SHP77 treated with DMSO at 0.1 percent for 48 hours (cell line): ENCODE results near the gene OSGEP.

Experiments
- DNase-seq: peaks from one replicate; lab custom pipeline; 2025; lab: John Stamatoyannopoulos, UW

OSGEP gene

DNA sequence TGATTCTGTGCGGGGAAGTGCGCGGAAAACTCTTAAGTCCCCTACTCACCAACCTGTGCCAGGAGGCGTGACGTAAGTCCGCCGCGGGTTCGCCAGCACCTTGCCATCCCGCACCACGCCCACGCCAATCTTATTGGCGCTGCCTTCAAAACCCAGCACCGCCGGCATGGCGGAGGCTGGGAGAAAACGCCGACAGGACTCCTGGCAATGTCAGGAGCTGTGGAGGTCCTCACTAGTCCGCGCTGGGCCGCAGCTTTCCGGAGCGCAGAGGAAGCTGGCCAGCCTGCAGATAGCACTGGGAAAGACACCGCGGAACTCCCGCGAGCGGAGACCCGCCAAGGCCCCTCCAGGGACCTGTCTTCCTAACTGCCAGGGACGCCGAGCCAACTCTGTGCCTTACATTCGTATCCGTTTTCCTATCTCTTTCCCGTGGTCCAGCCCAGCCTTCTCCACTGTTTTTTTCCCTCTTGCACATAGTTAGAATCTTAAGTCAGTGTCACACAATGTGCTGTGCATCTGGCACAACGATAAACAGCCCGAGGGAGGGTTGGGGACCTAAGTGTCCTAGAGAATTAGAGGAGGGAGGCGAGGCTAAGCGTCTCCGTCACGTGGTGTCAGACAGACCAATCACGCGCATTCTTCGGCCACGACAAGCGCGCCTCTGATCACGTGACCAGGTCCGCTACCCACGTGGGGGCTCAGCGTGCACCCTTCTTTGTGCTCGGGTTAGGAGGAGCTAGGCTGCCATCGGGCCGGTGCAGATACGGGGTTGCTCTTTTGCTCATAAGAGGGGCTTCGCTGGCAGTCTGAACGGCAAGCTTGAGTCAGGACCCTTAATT lies at the start of gene OSGEP, which contains the start of gene APEX1:
OSGEP (minus strand) TSS at position 297 of the 839 bp plus-strand sequence; CDS start at position 168, 129 bp downstream.
APEX1 (plus strand) TSS at position 711 of the 839 bp plus-strand sequence. CDS start 420 bp downstream, outside the sequence.
- DNase-seq, result peak; percentile 99

DNA sequence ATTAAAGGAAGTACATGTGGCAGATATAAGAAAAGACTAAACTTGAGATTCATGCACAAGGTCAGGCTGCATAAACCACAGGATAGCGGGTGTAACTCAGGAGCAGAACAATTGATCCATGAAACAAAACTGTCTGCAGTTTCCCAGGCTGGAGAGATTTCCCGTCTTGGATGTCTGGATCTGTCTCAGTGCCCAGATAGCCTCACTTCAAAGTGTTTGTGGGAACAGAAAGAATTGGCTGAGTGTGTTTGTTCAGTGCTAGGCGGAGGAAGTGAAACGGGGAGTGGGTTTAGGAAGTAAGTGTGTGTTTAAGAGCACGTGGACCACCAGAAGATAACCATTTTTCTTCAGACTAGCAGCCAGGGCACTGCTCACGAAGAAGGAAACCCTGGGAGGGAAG lies 49.3 kb upstream of the OSGEP start:
- DNase-seq, result no peak

DNA sequence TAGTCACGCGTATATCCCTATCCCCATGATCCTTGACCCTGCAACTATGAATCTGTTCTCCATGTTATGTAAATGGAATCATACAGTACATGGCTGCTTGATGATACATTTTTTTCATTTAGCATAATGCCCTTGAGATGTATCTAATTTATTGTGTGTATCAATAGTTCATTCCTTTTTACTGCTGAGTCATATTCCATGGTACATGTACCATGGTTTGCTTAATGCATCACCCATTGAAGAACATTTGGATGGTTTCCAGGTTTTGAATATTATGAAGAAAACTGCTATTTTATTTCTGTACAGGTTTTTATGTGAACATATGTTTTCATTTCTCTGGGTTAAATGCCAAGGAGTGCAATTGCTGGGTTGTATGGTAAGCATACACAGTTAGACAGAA lies 46.7 kb upstream of the OSGEP start:
- DNase-seq, result no peak

DNA sequence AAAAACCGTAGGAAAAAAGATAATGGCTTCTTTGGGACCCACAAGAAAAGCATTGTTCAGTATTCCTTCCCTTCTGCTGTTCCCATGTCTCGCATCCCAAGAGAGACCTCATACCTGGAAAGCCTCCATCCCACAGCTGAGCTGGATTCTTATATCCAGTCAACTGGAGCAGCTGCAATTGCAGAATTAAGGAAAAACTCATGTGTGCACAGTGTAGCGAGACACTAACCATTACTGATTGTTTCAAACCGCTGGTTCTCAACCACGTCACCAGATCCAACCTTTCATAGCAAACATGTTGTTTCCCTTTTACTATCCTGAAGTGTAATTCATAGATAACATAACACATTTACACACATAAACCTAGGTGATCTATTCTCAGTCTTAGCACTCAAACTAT lies 45.3 kb upstream of the OSGEP start:
- no peak for DNase-seq

DNA sequence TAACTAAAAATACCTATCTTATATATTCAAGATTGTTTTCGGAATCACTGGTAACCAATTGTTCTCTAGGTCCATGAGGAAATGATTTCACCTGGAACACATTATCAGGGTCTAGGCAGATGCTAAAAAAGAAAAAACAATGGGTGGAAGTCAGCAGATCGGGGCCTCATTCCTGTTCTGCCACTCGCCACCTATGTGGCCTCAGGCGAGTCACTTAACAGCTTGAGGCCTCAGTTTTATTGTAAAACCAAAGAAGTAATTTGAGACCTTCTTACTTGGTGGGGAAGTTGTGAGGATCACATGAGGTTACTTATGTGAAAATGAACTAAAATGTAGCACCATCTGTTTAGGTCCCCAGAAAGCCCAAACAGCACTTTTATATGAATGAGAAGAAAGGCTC lies 44.5 kb upstream of the OSGEP start:
- DNase-seq, result no peak

DNA sequence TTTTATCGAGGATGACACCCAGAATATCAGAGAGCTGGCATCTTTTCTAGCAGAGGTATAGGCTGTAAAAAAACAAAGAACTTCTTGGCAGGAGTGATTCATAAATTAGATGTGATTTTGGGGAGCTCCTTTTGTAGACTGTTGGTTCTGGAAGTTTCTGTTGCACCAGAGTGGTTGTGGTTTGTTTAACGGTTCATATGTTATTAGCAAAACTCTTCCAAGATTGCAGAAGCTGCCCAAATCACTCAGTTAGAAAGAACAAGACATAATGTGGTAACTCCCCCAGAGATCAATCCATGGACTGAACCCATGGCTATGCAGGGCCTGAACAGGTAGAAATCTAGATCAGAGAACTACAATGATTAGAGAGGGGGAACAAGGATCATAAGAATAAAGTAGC lies 44.0 kb upstream of the OSGEP start:
- no peak for DNase-seq

DNA sequence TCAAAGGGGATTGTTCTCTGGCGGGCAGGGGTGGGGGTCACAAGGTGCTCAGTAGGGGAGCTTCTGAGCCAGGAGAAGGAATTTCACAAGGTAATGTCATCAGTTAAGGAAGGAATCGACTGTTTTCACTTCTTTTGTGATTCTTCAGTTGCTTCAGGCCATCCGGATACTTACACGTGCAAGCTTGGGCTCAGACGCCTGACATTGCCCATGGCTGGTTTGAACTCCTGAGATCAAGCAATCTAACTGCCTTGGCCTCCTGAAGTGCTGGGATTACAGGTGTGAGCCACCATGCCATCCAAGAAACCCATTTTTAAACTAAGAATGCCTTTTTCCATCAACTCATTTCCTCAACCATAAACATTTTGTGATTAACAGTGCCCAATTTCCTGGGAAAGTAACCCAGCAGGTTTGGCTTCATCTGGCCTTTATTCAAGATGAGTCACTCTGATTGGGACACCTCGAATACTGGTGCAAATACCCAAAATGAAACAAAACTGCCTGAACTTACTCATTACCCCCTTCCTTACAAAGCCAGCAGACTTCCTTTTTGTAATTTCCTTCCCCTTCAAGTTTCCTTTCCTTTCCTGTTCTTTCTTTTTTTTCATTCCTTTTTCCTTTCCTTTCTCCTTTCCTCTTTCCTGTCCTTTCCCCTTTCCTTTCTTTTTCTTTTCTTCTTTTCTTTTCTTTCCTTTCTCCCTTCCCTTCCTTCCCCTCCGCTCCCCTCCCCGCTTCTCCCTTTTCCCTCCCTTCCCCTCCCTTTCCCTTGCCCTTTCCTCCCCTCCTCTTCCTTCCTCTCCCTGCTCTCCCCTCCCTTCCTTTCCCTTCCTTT lies 40.5 kb upstream of the OSGEP start:
- DNase-seq, result no peak

DNA sequence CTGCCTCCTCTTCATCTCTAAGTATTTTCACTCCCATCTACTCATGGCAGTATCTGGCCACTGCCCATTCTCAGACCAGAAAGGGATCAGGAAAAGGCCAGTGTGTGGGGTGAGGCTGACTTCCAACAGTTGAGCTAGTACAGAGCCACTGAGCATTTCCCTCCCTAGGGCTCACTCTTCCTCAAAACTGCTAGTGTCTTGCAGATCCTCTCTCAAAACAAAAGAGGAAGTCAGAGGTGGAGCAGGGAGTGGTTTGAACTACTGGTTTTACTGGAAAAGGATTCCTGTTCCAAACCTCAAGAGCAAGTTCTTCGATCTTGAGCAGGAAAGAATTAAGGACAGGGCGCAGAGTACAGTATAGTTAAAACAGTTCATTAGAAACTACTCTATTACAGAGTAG lies 39.0 kb upstream of the OSGEP start:
- no peak for DNase-seq

DNA sequence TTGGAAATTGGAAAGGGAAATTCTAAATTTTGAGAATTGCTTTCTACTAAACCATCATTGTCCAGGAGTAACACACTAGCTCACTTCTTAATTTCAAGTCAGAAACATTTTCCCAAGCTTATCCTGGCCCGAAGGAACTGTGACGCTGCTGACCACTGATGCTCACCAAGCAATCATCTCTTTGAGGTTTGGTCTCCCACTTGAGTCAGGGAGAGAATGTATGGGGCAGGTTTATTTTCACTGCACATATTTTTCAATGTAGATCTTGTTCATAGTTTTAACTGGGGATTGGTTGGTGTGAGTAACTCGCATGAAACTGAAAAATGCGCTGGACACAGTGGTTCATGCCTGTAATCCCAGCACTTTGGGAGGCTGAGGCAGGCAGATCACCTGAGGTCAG lies 37.9 kb upstream of the OSGEP start:
- no peak for DNase-seq

DNA sequence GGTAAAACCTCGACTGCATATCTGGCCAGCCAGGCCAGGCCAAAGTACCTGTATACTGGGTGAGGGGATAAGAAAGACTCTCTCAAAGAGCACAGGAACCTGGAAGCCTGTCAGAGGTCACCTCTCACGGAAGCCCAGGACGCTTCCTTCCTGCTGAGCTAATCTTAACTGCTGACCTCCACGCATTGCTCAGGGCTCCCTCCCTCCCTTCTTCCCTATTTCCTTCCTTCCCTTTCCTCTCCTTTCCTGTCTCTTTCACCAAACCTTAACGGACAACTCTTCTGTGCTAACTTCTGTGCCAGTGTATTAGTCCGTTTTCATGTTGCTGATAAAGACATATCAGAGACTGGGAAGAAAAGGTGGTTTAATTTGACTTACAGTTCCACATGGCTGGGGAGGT lies 36.0 kb upstream of the OSGEP start:
- DNase-seq, result no peak

DNA sequence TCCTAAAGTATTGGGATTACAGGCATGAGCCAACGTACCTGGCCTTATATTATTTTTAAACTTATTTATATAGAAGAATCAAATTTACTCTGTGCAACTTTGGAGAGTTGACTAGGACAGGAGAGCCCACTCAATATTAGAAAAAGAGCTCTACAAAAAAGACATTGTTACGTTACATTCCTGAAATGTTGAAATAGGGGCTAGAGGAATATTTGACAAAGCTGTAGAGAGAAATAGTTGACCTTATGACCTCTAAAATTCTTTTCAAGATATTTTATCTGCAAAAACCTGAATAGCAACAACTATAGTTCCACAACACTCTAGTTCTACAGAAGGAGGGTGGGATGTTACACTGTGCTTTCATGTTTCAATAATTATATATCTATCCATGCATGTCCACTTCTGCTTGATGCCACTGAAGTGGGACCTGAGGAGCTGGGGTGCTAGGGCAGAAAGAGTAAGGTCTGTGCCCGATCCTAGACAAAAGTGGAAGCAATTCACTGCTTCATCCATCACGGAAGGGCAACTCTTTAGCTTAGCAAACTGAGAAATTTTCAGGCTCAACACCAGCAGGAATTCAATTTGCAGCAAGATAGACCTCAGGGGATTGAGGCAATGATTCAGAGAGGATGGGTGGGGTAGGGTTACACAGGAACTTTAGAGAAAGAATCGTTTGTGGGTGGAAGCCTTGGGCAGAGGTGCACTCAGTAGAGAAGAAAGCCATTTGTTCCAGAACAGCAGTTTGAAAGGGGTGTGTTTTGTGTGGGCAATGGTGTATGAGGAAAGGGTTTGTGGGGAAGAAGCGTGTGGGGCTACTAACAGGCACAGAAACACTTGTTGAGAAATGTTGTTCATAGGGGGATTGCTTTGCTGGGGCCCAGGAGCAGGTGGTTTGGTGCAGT lies 34.7 kb upstream of the OSGEP start:
- no peak for DNase-seq

DNA sequence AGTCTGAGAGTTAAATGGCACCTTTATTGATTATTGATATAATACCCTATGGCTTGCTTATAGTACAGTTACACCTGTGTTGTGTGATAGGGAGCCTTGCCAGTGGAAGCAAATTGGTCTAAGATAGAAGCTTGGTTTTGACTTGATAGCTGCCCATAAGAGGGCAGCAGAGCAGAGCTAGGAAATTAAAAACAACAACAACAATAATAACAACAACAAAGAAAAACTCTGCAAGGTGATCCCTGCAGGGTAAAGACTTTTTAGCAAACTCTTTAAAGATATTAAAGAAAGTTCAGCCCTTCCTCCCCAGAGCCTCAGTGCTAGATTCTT lies 32.7 kb upstream of the OSGEP start:
- DNase-seq, result no peak

DNA sequence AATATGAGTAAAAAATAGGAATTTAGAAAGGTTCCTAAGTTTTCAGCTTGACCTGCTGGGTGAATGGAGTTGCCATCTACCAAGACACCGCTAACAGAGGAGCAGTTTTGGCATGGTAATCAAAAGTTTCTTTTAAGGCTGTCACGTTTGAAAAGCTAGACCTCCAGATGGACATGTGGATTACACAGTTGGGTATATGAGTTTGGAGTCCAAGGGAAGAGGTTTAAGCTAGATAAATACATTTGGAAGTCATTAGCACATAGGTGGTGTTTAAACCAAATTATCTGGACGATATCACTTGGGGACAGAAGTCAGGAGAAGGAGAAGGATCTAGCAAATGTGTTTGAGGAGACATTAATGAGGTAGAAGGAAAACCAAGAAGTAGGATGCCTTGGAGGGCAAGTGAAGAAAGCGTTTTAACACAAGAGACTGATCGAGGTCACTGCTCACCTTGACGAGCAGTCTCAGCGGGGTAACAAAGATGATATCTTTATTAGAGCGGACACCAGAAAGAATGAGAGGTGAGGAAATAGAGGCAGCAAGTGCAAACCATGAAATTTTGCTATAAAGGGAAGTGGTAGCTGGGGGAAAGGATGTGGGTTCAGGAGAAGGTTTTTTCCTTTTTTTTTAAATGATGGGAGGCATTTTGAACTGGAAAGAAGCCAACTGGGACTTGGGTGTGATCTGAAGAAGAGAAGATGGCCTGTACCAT lies 32.2 kb upstream of the OSGEP start:
- no peak for DNase-seq

DNA sequence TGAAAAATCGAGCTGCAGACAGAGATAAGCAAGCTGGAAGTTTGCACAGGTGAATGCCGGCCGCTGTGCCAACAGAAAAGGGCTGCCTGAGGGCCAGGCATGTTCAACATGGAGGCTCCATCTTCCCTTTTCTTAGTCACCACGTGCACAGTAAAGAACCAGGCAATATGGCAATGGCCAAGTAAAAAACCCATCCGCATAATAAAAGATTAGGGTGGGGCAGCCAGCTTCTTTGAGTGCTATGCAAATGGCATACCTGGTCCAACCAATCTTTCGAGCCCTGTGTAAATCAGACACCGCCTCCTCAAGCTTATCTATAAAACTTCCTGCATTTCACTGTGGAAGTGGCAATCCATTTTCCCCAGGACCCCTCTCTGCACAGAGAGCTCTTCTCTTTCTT lies 31.3 kb upstream of the OSGEP start:
- no peak for DNase-seq

DNA sequence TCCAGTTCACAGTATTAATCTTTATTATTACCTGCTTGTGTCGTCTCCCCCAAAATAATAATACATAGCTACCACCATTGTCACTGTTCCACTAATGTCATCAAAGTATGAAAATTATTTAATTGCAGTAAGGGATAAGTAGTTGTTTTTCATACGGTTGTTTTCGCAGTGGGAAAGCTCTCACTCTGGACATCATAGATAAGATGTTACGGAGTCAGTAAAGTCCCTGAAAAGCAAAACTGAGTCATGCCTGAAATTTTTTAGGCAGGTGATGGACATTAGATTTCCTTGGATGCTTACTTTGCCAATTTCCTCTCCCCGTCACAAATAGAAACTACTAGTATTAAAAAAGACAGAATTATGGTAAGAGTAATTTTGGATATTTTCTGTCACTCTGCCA lies 27.8 kb upstream of the OSGEP start:
- no peak for DNase-seq

DNA sequence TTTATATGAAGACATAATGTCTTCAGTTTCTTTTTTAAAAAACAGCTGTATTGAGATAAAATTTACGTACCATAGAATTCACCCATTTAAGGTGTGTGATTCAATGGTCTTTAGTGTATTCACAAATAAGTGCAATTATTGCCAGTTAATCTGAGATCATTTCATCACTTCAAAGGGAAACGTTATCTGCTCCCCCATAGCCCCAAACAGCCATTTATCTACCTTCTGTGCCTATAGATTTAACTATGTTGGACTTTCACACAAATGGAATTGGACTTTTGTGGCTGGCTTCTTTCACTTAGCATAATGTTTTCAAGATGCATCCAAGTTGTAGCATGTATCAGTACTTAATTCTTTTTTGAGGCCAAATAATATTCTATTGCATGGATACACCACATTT lies 24.3 kb upstream of the OSGEP start:
- DNase-seq, result no peak

DNA sequence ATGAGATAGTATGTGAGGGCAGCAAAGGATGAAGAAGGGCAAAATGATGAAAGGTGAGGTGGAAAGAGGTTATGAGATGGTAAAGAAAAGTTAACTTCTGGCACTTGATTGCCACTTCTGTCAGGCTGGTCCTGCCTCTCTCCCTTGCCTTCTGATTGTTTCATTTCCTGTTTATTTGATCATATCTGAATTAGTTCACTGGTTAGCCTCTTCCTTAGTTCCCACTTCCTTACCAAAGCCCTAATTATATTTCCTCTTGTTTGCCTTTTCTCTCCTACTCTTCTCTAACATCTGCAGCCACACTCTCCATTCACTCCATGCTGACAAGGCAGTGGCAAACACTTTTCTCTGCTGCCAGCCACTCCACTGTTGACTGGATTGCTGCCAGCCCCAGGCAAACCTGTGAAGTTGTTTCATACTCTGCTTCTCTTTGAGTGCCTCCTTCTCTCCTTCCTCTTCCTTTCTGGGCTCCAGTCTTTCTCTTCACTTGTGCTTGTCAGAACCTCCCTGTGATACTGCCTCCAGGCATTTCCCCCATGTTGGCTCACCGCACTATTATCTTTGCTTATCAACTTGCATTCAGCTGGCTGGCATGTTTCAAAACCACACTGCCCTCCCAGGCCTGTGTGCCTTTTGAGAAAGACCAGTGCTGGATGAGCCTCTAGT lies 22.7 kb upstream of the OSGEP start:
- no peak for DNase-seq

DNA sequence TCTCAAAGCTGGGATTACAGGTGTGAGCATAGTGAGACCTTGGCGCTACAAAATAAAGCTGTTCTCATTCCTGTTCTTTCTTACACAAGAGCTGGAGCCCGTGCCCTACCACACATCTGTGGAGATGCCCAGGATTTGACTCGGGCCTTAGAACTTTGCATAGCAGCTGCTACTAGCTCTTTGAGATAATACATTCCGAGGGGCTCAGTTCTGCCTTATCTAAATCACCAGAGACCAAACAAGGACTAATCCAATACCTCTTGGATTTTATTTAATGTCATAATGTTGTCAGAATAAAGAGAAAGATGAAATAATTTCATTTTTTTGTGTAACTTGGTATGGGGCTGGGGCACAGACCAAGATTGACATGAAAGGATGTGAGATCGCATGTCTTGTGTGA lies 22.2 kb upstream of the OSGEP start:
- DNase-seq, result no peak

DNA sequence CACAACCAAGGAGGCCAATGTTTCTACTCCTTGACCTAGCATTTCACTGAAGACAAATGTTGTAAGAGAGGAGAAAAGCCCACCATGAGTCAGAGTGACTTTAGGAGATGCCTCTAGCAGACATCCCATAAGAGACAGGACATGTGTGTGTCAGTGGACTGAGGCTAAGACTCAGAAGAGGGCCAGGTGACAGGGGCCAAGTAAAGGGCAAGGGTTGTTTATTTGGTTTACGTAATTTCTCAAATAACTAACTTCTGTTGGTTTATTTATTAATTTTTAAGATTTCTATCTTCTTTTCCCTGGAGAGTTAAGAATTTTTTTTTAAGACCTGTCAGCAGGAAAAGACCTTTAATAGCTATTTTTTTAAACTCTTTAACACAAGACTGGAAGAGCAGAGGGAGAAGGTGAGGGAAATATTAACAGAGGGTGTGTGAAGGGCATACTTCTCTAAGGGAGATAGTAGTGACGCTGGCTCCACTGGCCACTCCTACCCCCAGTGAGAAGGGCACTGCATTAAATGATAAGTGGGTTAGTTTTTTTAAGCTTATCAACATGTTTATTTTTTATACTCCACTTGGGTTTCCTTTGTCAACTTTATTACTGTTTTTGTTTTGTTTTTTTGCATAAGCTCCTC lies 18.0 kb upstream of the OSGEP start:
- DNase-seq, result no peak

DNA sequence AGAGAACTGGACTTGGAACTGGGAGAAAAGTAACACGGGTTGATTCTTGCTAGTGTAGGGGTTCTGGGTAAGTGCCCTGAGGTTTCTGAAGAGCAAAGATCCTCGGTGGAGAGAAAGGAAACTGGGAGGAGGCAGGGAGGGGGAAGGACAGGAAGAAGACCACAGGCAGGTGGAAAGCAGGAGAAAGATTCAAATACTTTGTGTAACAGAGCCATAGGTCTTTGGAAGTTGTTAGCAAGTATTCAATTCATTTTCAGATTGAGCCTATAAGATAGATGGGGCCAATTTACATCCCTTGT lies 15.9 kb upstream of the OSGEP start:
- DNase-seq, result peak; percentile 23
